Measurements from ENCODE around the gene GPC6.

GPC6 gene

GRCh38 chr13:93872786-93873347 is 646.3 kb downstream of the GPC6 start:
- DNase-seq = no peak

DNA sequence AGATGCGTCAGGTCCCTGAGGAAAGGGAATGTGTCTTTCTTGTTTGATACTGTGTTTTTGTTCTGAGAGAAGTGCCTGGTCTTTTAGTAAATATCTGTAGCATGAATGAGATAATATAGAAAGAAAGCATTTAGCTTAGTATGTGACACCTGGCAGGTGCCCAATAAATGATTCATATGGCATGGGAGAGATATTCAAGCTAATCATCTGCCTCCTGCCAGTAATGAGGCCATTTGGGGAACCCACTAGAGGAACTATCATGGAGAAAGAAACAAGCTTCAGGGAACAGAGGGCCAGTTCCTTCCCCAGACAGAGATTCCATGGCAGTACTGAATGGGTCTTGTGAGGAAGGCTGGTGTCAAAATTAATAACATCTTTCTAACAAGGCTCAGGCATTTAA is 648.9 kb downstream of the GPC6 start:
- no peak for DNase-seq

DNA sequence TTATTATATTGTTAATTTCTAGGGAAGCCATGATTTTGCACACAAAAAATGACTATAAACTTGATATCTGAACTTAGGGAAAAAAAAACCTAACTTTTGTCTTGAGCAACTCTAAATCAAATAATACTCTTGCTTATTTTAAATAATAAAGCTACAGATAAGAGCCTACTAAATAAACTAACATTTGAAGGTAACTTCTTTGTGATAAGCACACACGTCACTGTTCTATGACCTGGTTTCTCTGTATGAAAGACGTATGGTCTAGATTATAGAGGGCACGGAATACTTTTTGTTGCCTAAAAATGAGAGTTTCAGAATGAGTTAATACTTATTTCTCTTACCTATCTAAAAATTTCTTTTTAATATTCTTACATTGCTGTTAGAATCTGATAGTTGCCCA is 649.6 kb downstream of the GPC6 start:
- no peak for DNase-seq

GRCh38 chr13:93878675-93879074 is 652.1 kb downstream of the GPC6 start:
- no peak for DNase-seq

DNA sequence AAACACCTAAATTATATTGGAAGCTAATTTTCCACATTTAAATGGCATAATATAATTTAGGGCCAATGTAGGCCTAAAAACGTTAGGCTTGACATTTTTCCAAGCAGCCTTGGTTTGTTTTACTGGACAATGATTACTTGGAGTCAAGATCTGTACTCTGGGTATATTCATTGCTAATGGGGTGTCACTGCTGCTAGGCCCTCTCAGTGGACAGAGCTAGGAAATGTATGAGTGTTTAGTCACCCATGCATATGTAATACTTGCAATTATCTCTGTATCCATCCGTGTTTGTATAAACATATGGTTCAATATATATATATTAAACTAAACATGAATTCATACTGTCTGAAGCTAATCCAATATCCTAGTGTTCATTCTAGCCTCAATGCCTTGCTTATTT is 654.8 kb downstream of the GPC6 start:
- no peak for DNase-seq

DNA sequence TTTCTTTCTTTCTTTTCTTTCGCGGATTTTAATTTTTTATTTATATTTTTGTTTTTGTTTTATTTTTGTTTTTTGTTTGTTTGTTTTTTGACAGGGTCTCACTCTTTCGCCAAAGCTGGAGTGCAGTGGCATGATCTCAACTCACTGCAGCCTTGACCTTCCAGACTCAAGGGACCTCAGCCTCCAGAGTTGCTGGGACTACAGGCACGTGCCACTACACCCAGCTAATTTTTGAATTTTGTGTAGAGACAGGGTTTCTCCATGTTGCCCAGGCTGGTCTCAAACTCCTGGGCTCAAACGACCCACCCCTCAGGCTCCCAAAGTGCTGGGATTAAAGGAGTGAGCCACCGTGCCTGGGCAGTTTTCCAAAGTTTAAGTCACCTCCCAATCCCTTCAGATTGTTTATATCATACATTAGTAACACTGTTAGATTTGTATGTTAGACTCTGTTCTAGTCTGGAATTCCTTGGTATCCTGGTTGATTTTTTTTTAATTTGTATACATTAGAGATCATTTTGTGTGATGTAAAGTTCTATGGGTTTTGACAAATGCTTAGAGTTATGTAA is 655.6 kb downstream of the GPC6 start:
- no peak for DNase-seq

- no peak for DNase-seq
Measured at GRCh38 chr13:93889430-93889951, 662.9 kb downstream of the GPC6 start.

- no peak for DNase-seq
Measured at GRCh38 chr13:93899981-93900380, 673.4 kb downstream of the GPC6 start.

DNA sequence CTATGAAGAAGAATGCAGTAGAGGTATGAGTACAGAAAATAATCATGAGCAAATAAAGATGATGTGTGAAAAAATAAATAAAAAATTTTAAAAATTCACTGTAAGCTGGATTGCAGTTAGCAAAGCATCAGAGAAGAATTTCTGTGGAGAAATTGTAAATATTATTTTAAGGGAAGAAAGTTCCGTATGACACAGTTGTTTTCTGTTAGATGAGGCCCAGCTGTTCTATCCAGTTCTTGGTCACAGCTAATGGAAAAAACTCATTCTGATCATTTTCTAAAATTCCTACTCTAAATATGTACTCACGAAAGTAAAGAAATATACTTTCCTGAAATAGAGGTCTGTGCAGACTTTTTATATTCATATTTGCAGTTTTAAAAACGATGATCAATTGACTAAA is 674.1 kb downstream of the GPC6 start:
- no peak for DNase-seq

DNA sequence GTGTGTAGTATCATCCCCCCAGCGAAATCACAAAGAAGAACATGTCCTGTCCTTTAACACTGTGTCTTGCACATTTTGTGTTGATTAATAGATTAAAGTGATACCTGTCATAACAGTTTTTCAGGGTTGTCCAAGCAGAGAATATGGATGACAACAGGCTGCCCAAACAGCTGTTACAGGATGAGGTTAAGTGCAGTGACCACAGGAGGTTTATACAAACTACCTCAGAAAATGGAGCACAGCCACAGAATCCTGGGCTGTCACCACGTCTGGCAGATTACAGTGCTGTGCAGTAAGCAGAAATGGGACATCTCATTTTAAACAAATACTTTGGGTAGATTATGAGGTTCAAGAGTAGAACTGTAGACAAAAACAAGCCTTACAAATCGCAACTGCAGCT is 677.3 kb downstream of the GPC6 start:
- DNase-seq = no peak

GRCh38 chr13:93915269-93915809 is 688.7 kb downstream of the GPC6 start:
- DNase-seq = no peak

DNA sequence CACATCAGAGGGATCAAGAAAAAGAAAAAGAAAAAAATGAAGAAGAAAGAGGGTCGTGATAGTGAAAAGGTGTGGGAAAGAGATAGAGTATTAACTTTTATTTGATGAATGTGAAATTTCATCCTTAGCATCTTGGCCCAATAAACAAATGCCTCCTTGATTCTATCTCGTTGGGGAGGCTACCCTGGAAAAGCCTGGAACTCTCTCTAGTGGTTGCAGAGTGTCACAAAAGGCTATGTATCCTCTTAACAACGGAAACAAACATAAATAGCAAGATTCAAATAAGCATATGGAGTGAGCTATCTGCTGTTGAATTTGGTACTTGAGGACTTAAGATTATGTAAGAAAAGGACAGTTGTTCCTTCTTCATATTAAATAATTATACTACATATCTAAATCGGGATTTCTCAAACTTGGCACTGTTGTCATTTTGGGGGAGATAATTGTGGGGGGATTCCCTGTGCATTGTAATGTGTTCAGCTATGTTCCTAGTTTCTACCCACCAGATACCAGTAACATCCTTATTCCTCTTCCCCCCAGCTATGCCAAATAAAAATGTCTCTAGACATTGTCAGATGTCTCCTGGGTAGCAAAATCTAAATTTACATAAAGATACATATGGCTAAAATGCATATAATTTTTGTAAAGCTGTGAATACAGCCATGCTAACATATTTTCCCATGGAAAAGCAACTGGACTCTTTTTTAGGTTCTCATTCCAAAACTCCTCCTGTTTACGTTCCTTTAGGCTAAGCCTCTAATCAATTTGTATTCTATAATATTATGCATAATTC is 695.7 kb downstream of the GPC6 start:
- no peak for DNase-seq

DNA sequence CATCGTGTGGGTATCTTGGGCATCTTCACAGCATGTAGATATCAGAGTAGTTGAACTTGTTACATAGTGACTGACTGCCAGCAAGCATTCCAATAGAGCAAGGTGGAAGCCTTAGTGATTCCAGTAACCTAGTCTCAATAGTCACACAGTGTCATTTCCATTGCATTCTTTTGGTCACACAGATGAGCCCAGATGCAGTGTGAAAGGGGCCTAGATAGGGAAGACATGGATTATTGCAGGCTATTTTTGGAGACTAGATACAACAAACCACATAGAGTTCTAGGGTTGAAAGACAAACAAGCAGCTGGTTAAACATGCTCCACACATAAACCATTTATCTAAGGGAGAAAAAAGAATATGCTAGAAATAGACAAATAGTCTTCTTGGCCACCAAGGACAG is 699.4 kb downstream of the GPC6 start:
- no peak for DNase-seq

- no peak for DNase-seq
Measured at GRCh38 chr13:93926425-93926824, 699.8 kb downstream of the GPC6 start.

GRCh38 chr13:93927431-93927830 is 700.8 kb downstream of the GPC6 start:
- DNase-seq = no peak

DNA sequence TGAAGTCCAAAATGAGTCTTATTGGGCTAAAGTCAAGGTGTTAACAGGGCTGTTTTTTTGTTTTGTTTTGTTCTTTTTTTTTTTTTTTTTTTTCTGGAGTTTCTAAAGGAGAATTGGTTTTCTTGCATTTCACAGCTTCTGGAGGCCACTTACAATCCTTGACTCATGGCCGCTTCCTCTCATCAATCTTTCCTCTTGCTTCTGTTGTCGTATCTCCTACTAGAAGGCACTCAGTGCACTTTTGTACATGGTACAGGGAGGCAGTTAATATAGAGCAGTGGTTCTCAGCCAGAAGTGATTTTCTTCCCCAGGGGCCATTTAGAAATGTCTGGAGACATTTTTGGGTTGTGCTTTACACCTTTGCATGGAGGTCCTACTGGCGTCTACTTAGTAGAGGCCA is 706.3 kb downstream of the GPC6 start:
- DNase-seq = no peak

DNA sequence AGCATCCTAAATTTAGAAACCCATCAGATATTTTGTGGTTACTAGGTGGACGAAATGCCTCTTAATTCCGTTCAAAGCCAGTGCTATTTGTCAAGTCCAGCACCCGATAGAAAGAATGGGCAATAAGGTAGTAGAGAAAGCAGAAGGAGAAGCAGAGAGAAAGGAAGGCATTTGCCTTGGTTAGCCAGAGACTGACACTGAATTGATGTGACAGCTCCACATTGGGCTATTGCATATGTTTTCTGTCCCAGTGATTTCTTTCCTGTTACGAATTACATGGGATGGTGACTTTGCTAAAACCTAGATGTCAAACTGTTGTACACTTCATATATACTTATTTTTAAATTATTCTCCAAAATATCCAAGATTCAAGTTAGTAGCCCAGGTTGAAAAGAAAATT is 710.3 kb downstream of the GPC6 start:
- DNase-seq = no peak

GRCh38 chr13:93941444-93941843 is 714.8 kb downstream of the GPC6 start:
- DNase-seq = no peak

DNA sequence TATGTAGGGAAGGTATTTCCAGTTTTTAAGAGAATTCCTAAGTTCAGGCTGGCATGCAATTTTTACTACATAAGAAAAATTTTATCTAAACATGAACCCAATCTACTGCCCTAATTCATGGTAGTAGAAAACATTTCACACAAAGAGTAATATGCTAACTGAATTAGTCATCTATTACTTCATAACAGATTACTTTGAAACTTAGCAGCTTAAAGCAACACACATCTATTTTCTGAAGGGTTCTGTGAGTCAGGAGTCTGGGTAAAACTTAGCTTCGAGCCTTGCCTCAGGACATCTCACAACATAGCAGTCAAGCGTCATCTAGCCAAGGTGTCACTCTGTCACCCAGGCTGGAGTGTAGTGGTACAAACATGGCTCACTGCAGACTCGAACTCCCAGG is 715.4 kb downstream of the GPC6 start:
- no peak for DNase-seq

DNA sequence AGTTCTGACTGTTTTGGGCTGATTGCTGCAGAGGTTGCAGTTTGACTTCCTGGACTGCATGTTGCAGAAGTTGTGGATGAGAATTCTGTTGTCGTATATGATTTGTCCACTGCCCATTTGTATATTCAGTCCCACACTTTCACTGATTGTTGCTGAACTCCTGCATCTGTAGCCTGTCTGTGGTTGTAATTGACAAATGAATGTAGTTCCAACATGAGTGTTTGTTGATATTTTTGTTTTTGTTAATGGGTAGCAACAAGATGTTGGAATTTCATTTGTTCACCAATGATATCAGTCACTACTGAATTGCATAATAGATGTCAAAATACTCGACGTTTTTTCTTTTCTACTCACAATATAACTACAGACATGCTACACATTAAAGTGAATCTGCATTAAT is 719.0 kb downstream of the GPC6 start:
- DNase-seq = no peak

- DNase-seq = no peak
Measured at GRCh38 chr13:93946994-93947393, 720.4 kb downstream of the GPC6 start.

- no peak for DNase-seq
Measured at GRCh38 chr13:93947651-93948050, 721.0 kb downstream of the GPC6 start.

GRCh38 chr13:93948162-93948922 is 721.7 kb downstream of the GPC6 start:
- DNase-seq = no peak
